Measurements from ENCODE around the gene SLC15A1. TPM values are rescaled to one million over a fixed set of nuclear protein-coding genes. Genes with fewer than 3 reads are reported as not detected.

The SLC15A1 gene
- total and polyA plus RNA-seq, 10 donors = 0.03 TPM; not detected in 8

- 79 to 94% (median 88%) methylated on average over 6 of the region's 6 CpGs for WGBS, 5 donors
- no peaks in the 10 kb centered on the region for H3K27me3 ChIP-seq (replicated peaks in 1 of 7)
- DNase-seq = no peak
These were observed 45.0 kb upstream of the SLC15A1 start for GRCh38 chr13:98797456-98797855.

GRCh38 chr13:98796798-98797197 is 44.3 kb upstream of the SLC15A1 start:
- H3K27ac ChIP-seq = no peak overlapping the region
- WGBS, 5 donors = 87 to 95% (median 93%) methylated on average over 10 of the region's 10 CpGs
- peaks cover 0 to 87% (median 29%) of the 10 kb centered on the region in 6 donors for H3K36me3 ChIP-seq
- TF ChIP-seq POLR2AphosphoS5 (IDR thresholded peaks at IDR 0.05) (no peak), CTCF (IDR thresholded peaks at IDR 0.05 in 8 of 11, conservative IDR thresholded peaks at IDR 0.05 in 3 of 11) (no peak), POLR2A (IDR thresholded peaks at IDR 0.05) (no peak)
- no peaks in the 10 kb centered on the region for H3K27me3 ChIP-seq (replicated peaks in 1 of 7)
- H3K4me3 ChIP-seq = no peak overlapping the region
- intact Hi-C loops (cut with DNase I; ENCODE audit: low total_unique reads) = no loop called here
- H3K4me1 ChIP-seq = no peaks in the 10 kb centered on the region
- H3K9me3 ChIP-seq = no peaks in the 10 kb centered on the region
- DNase-seq = no peak

More at GRCh38 chr13:98797456-98797855, 45.0 kb upstream of the SLC15A1 start:
- H3K9me3 ChIP-seq = no peaks in the 10 kb centered on the region
- no peak for TF ChIP-seq POLR2A (IDR thresholded peaks at IDR 0.05)
- no peak for TF ChIP-seq CTCF (IDR thresholded peaks at IDR 0.05 in 8 of 11, conservative IDR thresholded peaks at IDR 0.05 in 3 of 11)
- no peak for TF ChIP-seq POLR2AphosphoS5 (IDR thresholded peaks at IDR 0.05)
- no peak overlapping the region for H3K27ac ChIP-seq
- intact Hi-C loops (cut with DNase I; ENCODE audit: low total_unique reads) = no loop called here
- H3K4me1 ChIP-seq = no peaks in the 10 kb centered on the region
- H3K36me3 ChIP-seq = peaks cover 0 to 85% (median 29%) of the 10 kb centered on the region in 6 donors
- H3K4me3 ChIP-seq = no peak overlapping the region

- no peak for DNase-seq
- Histone ChIP-seq H3K36me3 (peaks cover 0 to 87% (median 29%) of the 10 kb centered on the region in 6 donors), H3K4me3 (no peak overlapping the region), H3K27ac (no peak overlapping the region), H3K27me3 (replicated peaks in 1 of 7) (no peaks in the 10 kb centered on the region), H3K9me3 (no peaks in the 10 kb centered on the region), H3K4me1 (no peaks in the 10 kb centered on the region)
- TF ChIP-seq POLR2AphosphoS5 (IDR thresholded peaks at IDR 0.05) (no peak), CTCF (IDR thresholded peaks at IDR 0.05 in 8 of 11, conservative IDR thresholded peaks at IDR 0.05 in 3 of 11) (no peak), POLR2A (IDR thresholded peaks at IDR 0.05) (no peak)
- intact Hi-C loops (cut with DNase I; ENCODE audit: low total_unique reads) = no loop called here
- 90 to 93% (median 92%) methylated on average over 5 of the region's 5 CpGs for WGBS, 5 donors
These were observed 43.7 kb upstream of the SLC15A1 start for GRCh38 chr13:98796191-98796590.

- intact Hi-C loops (cut with DNase I; ENCODE audit: low total_unique reads) = no loop called here
- Histone ChIP-seq H3K4me3 (no peak overlapping the region), H3K27ac (no peak overlapping the region), H3K36me3 (peaks cover 0 to 82% (median 28%) of the 10 kb centered on the region in 6 donors), H3K9me3 (no peaks in the 10 kb centered on the region), H3K27me3 (replicated peaks in 1 of 7) (no peaks in the 10 kb centered on the region), H3K4me1 (no peaks in the 10 kb centered on the region)
- 83 to 95% (median 91%) methylated on average over 6 of the region's 6 CpGs for WGBS, 5 donors
- no peak for DNase-seq
- TF ChIP-seq POLR2AphosphoS5 (IDR thresholded peaks at IDR 0.05) (no peak), POLR2A (IDR thresholded peaks at IDR 0.05) (no peak), CTCF (IDR thresholded peaks at IDR 0.05 in 8 of 11, conservative IDR thresholded peaks at IDR 0.05 in 3 of 11) (no peak)
These were observed 42.7 kb upstream of the SLC15A1 start for GRCh38 chr13:98795220-98795619.
